Activated CD4-positive, alpha-beta memory T cell treated with anti-CD3 and anti-CD28 coated beads, Interleukin-2, amount 10 ng/mL, durations not matched to agents 7 days and 5 days (primary cell): ENCODE data around the gene F12. TPM values are rescaled to one million over a fixed set of nuclear protein-coding genes. Genes with fewer than 3 reads are reported as not detected.
"Not testable (repeated sequence)": the region's sequence is repeated elsewhere in the genome, so short reads cannot be mapped to it uniquely, and the experiment has no call there.

ENCODE experiments used
- CTCF ChIA-PET: fragments of 350-600 bp; sonication (Branson Sonifier 250); formaldehyde crosslinking; loops from one replicate; lab custom pipeline; 2021; ENCODE audit warnings: antibody characterized with exemption, inconsistent platforms; lab: Charles Lee
- POLR2A ChIA-PET: fragments of 350-600 bp; sonication (Branson Sonifier 250); formaldehyde crosslinking; loops from one replicate; lab custom pipeline; 2021; ENCODE audit warnings: antibody characterized with exemption; lab: Charles Lee
- DNase-seq: peaks from one replicate; pipeline ENCODE4 v3.0.0-alpha.2; 2020
- H3K27ac Mint-ChIP-seq: one replicate; pipeline ENCODE4 v1.8.0; 2021; ENCODE audit warnings: mild to moderate bottlenecking, mixed read lengths
- H3K27me3 Mint-ChIP-seq: one replicate; pipeline ENCODE4 v1.8.0; 2021; ENCODE audit warnings: mixed read lengths
- H3K36me3 Mint-ChIP-seq: one replicate; pipeline ENCODE4 v1.8.0; 2021; ENCODE audit warnings: low read depth, mixed read lengths
- H3K4me1 Mint-ChIP-seq: one replicate; pipeline ENCODE4 v1.8.0; 2021; ENCODE audit warnings: mixed read lengths
- H3K4me3 Mint-ChIP-seq: one replicate; pipeline ENCODE4 v1.8.0; 2021; ENCODE audit warnings: mild to moderate bottlenecking, mixed read lengths
- H3K9me3 Mint-ChIP-seq: one replicate; pipeline ENCODE4 v1.8.0; 2021; ENCODE audit warnings: mixed read lengths
- total RNA-seq, 2 experiments: library from RNA; stranded (reverse); gene quantifications; one replicate each; pipeline ENCODE4 v1.2.3, GENCODE V29; 2021

Gene F12
- total RNA-seq, 2 experiments from 2014 or later = 1.5 to 1.6 TPM

- H3K9me3 Mint-ChIP-seq, H3K27ac Mint-ChIP-seq, DNase-seq, H3K4me3 Mint-ChIP-seq, H3K27me3 Mint-ChIP-seq: not testable (repeated sequence)
- Mint-ChIP-seq H3K36me3 (peaks cover 46% of the 10 kb centered on the region), H3K4me1 (peaks cover 87% of the 10 kb centered on the region)
- ChIA-PET CTCF (interaction anchor here (0.8 to 5.8 kb wide), 11 partner anchors 9 to 137 kb away, joined by 3 to 47 read pairs (median 4); partner anchors contain the start of genes LMAN2 and PDLIM7), POLR2A (interaction anchor here (1.4 to 8.7 kb wide), 3 partner anchors 10 to 18 kb away, joined by 4 to 62 read pairs (median 37); partner anchors contain the start of gene LMAN2)
Observed at GRCh38 chr5:177360740-177361139, 48.6 kb downstream of the F12 start.

GRCh38 chr5:177359860-177360259, 49.5 kb downstream of the F12 start:
- ChIA-PET CTCF (interaction anchor here (1.1 to 5.8 kb wide), 6 partner anchors 8 to 47 kb away, joined by 3 to 47 read pairs (median 6); no protein-coding TSS in a partner anchor), POLR2A (interaction anchor here (1.0 to 8.7 kb wide), 4 partner anchors 9 to 50 kb away, joined by 4 to 62 read pairs (median 23); partner anchors contain the start of gene LMAN2)
- Mint-ChIP-seq H3K4me1 (peaks cover 89% of the 10 kb centered on the region), H3K27me3 (no peaks in the 10 kb centered on the region), H3K4me3 (peak overlapping the region; percentile 95), H3K9me3 (peaks cover 11% of the 10 kb centered on the region), H3K36me3 (peaks cover 50% of the 10 kb centered on the region), H3K27ac (no peak overlapping the region)
- DNase-seq = no peak

GRCh38 chr5:177359451-177359851, 49.9 kb downstream of the F12 start:
- POLR2A ChIA-PET = interaction anchor here (1.0 to 8.7 kb wide), 4 partner anchors 12 to 50 kb away, joined by 3 to 62 read pairs (median 6); no protein-coding TSS in a partner anchor

GRCh38 chr5:177358370-177358819, 51.0 kb downstream of the F12 start:
- H3K27me3 Mint-ChIP-seq = no peaks in the 10 kb centered on the region

More at GRCh38 chr5:177359451-177359851, 49.9 kb downstream of the F12 start:
- peaks cover 89% of the 10 kb centered on the region for H3K4me1 Mint-ChIP-seq
- H3K27ac Mint-ChIP-seq = peak overlapping the region; percentile 70
- DNase-seq = no peak
- peak overlapping the region; percentile 95 for H3K4me3 Mint-ChIP-seq
- no peaks in the 10 kb centered on the region for H3K27me3 Mint-ChIP-seq
- H3K36me3 Mint-ChIP-seq = peaks cover 50% of the 10 kb centered on the region
- peaks cover 15% of the 10 kb centered on the region for H3K9me3 Mint-ChIP-seq
- CTCF ChIA-PET = interaction anchor here (1.2 to 5.8 kb wide), 5 partner anchors 12 to 47 kb away, joined by 3 to 47 read pairs (median 4); no protein-coding TSS in a partner anchor

GRCh38 chr5:177357459-177358351, 51.7 kb downstream of the F12 start, which contains the start of gene RGS14:
Gene RGS14, plus strand, starts transcription at chr5:177357924. Its CDS starts 101 bp downstream, at chr5:177358025.
- CTCF ChIA-PET = interaction anchor here (0.7 to 5.8 kb wide), 7 partner anchors 13 to 144 kb away, joined by 3 to 47 read pairs (median 4); no protein-coding TSS in a partner anchor
- Mint-ChIP-seq H3K27ac (peak within 1 kb of the TSS; percentile 70), H3K36me3 (peaks cover 49% of the 10 kb centered on the region), H3K4me3 (peak within 1 kb of the TSS; percentile 95), H3K4me1 (peaks cover 81% of the 10 kb centered on the region), H3K9me3 (peaks cover 18% of the 10 kb centered on the region), H3K27me3 (no peaks in the 10 kb centered on the region)
- peak; percentile 74 for DNase-seq
- POLR2A ChIA-PET = interaction anchor here (1.1 to 8.7 kb wide), 9 partner anchors 9 to 98 kb away, joined by 3 to 62 read pairs (median 6); no protein-coding TSS in a partner anchor

More at GRCh38 chr5:177358370-177358819, 51.0 kb downstream of the F12 start:
- peak overlapping the region; percentile 95 for H3K4me3 Mint-ChIP-seq
- ChIA-PET CTCF (interaction anchor here (1.0 to 5.8 kb wide), 7 partner anchors 13 to 144 kb away, joined by 3 to 47 read pairs (median 4); no protein-coding TSS in a partner anchor), POLR2A (interaction anchor here (0.8 to 8.7 kb wide), 12 partner anchors 8 to 97 kb away, joined by 3 to 62 read pairs (median 6); partner anchors contain the start of gene MXD3)
- peaks cover 82% of the 10 kb centered on the region for H3K4me1 Mint-ChIP-seq
- H3K9me3 Mint-ChIP-seq = peaks cover 18% of the 10 kb centered on the region
- DNase-seq = no peak
- peak overlapping the region; percentile 70 for H3K27ac Mint-ChIP-seq
- peaks cover 49% of the 10 kb centered on the region for H3K36me3 Mint-ChIP-seq

- peaks cover 78% of the 10 kb centered on the region for H3K4me1 Mint-ChIP-seq
- H3K36me3 Mint-ChIP-seq = peaks cover 45% of the 10 kb centered on the region
- peak overlapping the region; percentile 95 for H3K4me3 Mint-ChIP-seq
- POLR2A ChIA-PET = interaction anchor here (1.3 to 8.7 kb wide), 8 partner anchors 10 to 99 kb away, joined by 4 to 62 read pairs (median 6); partner anchors contain the start of gene MXD3
- H3K27ac Mint-ChIP-seq = peak overlapping the region; percentile 60
- no peak for DNase-seq
- peaks cover 18% of the 10 kb centered on the region for H3K9me3 Mint-ChIP-seq
- no peaks in the 10 kb centered on the region for H3K27me3 Mint-ChIP-seq
- CTCF ChIA-PET = interaction anchor here (0.7 to 2.5 kb wide), 2 partner anchors 12 to 29 kb away, joined by 3 to 11 read pairs; no protein-coding TSS in a partner anchor
Observed at GRCh38 chr5:177357146-177357458, 52.3 kb downstream of the F12 start.

GRCh38 chr5:177356746-177357145, 52.6 kb downstream of the F12 start:
- no peak for DNase-seq
- H3K27ac Mint-ChIP-seq = peak overlapping the region; percentile 60
- no peaks in the 10 kb centered on the region for H3K27me3 Mint-ChIP-seq
- peaks cover 18% of the 10 kb centered on the region for H3K9me3 Mint-ChIP-seq
- POLR2A ChIA-PET = interaction anchor here (1.0 to 8.7 kb wide), 7 partner anchors 10 to 99 kb away, joined by 3 to 62 read pairs (median 4); partner anchors contain the start of gene MXD3
- peaks cover 78% of the 10 kb centered on the region for H3K4me1 Mint-ChIP-seq
- peak overlapping the region; percentile 95 for H3K4me3 Mint-ChIP-seq
- CTCF ChIA-PET = interaction anchor here (1.8 to 2.5 kb wide), 3 partner anchors 12 to 44 kb away, joined by 6 to 11 read pairs (median 8); no protein-coding TSS in a partner anchor
- H3K36me3 Mint-ChIP-seq = peaks cover 41% of the 10 kb centered on the region

- no peak overlapping the region for H3K4me3 Mint-ChIP-seq
- H3K9me3 Mint-ChIP-seq = peaks cover 18% of the 10 kb centered on the region
- H3K36me3 Mint-ChIP-seq = peaks cover 39% of the 10 kb centered on the region
- no peaks in the 10 kb centered on the region for H3K27me3 Mint-ChIP-seq
- H3K4me1 Mint-ChIP-seq = peaks cover 71% of the 10 kb centered on the region
- CTCF ChIA-PET = interaction anchor here (0.7 to 2.5 kb wide), 7 partner anchors 13 to 47 kb away, joined by 3 to 11 read pairs (median 5); no protein-coding TSS in a partner anchor
- H3K27ac Mint-ChIP-seq = no peak overlapping the region
- POLR2A ChIA-PET = interaction anchor here (0.8 to 8.7 kb wide), 8 partner anchors 16 to 70 kb away, joined by 3 to 62 read pairs (median 4); partner anchors contain the start of gene MXD3
- no peak for DNase-seq
Observed at GRCh38 chr5:177355868-177356168, 53.5 kb downstream of the F12 start.

GRCh38 chr5:177355162-177355867, 54.0 kb downstream of the F12 start:
- H3K9me3 Mint-ChIP-seq = peaks cover 18% of the 10 kb centered on the region
- H3K4me1 Mint-ChIP-seq = peaks cover 73% of the 10 kb centered on the region
- no peak overlapping the region for H3K4me3 Mint-ChIP-seq
- no peak overlapping the region for H3K27ac Mint-ChIP-seq
- ChIA-PET POLR2A (interaction anchor here (0.7 to 8.7 kb wide), 8 partner anchors 16 to 71 kb away, joined by 3 to 62 read pairs (median 4); no protein-coding TSS in a partner anchor), CTCF (interaction anchor here (0.7 to 2.5 kb wide), 8 partner anchors 14 to 100 kb away, joined by 3 to 11 read pairs (median 6); no protein-coding TSS in a partner anchor)
- no peaks in the 10 kb centered on the region for H3K27me3 Mint-ChIP-seq
- no peak for DNase-seq
- peaks cover 39% of the 10 kb centered on the region for H3K36me3 Mint-ChIP-seq

- CTCF ChIA-PET = interaction anchor here (1.0 to 2.5 kb wide), 5 partner anchors 14 to 100 kb away, joined by 3 to 11 read pairs (median 7); no protein-coding TSS in a partner anchor
- H3K4me3 Mint-ChIP-seq = no peak overlapping the region
- peaks cover 36% of the 10 kb centered on the region for H3K36me3 Mint-ChIP-seq
- peaks cover 73% of the 10 kb centered on the region for H3K4me1 Mint-ChIP-seq
- POLR2A ChIA-PET = interaction anchor here (0.7 to 8.7 kb wide), 4 partner anchors 15 to 45 kb away, joined by 3 to 62 read pairs (median 4); no protein-coding TSS in a partner anchor
- H3K27ac Mint-ChIP-seq = no peak overlapping the region
- no peaks in the 10 kb centered on the region for H3K27me3 Mint-ChIP-seq
- DNase-seq = no peak
- H3K9me3 Mint-ChIP-seq = peaks cover 18% of the 10 kb centered on the region
Observed at GRCh38 chr5:177354711-177355110, 54.7 kb downstream of the F12 start.

GRCh38 chr5:177354256-177354655, 55.1 kb downstream of the F12 start:
- Mint-ChIP-seq H3K27ac (no peak overlapping the region), H3K4me1 (peaks cover 73% of the 10 kb centered on the region), H3K4me3 (no peak overlapping the region), H3K36me3 (peaks cover 36% of the 10 kb centered on the region), H3K9me3 (peaks cover 18% of the 10 kb centered on the region), H3K27me3 (no peaks in the 10 kb centered on the region)
- ChIA-PET POLR2A (interaction anchor here (0.7 to 2.0 kb wide), 2 partner anchors 42 to 44 kb away, joined by 4 read pairs; no protein-coding TSS in a partner anchor), CTCF (interaction anchor here (1.6 kb wide), 1 partner anchor 101 kb away, joined by 7 read pairs; no protein-coding TSS in a partner anchor)
- DNase-seq = no peak
